Measurements from ENCODE around the gene PRIMA1.
"Not testable (repeated sequence)": the region's sequence is repeated elsewhere in the genome, so short reads cannot be mapped to it uniquely, and the experiment has no call there.

Gene PRIMA1

DNA sequence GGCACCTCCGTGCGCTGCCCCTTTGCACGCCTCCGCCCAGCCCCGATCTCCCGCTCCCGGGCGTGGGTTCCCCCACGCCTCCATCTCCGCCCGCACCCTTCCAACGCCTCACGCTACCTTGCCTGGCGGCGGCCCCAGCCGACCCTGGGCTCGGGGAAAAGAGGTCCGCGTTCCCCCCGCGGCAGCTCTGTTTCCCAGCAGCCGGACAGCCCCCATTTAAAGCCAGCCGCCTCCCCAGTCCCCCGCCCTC is at the start of gene PRIMA1:
PRIMA1 (minus strand) TSS at position 193 of the 250 bp plus-strand sequence. CDS start 767 bp downstream, outside the sequence.
- peak in 1 of 14 donors; percentile 50 for DNase-seq

GRCh38 chr14:93834699-93835371 is 46.5 kb upstream of the PRIMA1 start:
- no peak for DNase-seq

DNA sequence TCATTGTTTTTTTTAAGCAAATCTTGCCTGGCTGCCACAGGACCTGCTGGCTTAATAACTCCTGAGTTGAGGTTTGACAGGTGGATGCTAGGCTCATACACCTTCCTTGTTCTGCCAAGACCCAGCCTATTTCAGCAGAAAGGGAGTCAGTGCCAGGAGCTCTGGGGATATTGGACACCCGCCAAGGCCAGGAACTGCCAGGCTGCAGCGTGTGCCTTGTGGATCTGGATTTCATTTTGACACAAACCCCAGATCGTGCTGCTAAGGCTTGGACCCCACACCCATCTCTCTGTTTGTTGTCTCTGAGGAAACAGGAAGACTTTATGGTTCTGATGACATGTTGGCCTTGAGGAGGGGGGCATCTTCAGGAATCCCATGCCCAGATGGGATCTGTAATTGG is 44.4 kb upstream of the PRIMA1 start:
- peak in 6 of 14 donors; percentile 9 to 94 (median 18) for DNase-seq

- DNase-seq = peak in 1 of 14 donors; percentile 50
Measured at GRCh38 chr14:93832081-93832480, 43.8 kb upstream of the PRIMA1 start.

GRCh38 chr14:93830753-93831461 is 42.6 kb upstream of the PRIMA1 start:
- peak in 1 of 14 donors; percentile 3 for DNase-seq

GRCh38 chr14:93829839-93830481 is 41.7 kb upstream of the PRIMA1 start:
- DNase-seq = no peak

DNA sequence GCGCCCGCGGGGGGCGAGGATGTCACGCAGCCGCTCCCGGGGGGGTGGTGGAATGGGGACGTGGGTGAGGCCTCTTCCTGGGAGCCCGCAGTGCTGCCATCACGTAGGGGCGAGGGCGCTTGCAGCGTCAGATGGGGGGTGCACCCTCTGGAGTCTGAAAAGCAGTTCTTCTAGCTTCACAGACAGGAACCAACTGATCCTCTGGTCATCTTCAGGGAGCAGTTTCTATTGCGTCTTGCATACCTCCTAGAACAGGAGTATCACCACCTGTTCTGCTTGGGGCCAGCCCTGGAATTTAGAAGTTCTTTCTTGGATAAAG is 36.9 kb upstream of the PRIMA1 start:
- no peak for DNase-seq

DNA sequence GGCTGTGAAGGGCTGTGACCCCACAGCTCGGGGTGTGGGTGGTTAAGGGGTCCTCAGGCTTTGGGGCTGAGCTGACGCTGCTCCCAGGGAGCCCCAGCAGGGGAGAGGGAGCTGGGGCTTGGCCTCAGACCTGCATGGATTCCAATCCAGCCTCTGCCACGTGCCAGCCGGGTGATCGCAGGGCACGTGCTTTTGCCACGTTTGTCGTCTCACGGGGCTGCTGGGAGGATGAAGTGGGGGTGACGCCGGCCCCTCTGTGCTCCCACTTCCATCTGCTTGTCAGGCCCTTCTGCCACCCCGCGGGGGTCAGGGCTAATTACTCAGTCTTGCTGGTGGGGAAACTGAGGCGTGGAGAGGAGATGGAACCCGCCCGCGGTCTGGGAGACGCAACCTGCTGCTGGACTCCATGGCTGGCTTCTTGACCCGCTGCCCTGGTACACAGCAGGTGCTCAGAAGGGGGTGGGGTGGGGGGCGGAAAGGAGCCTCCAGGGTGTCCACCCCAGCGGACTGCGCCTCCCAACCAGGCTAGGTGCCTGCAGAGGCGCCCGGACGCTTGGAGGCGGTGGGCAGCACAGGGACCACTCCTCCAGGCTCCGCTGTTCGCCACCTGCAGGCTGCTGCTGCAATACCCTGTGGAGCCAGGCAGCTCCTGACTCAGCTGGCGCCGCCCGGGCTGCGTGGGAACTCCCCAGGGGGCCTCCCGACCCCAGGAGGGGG is 36.4 kb upstream of the PRIMA1 start:
- no peak for DNase-seq

GRCh38 chr14:93824076-93824475 is 35.8 kb upstream of the PRIMA1 start:
- DNase-seq = no peak

GRCh38 chr14:93821051-93821450 is 32.8 kb upstream of the PRIMA1 start:
- no peak for DNase-seq

- DNase-seq = no peak
Measured at GRCh38 chr14:93818857-93819256, 30.6 kb upstream of the PRIMA1 start.

- no peak for DNase-seq
Measured at GRCh38 chr14:93811676-93812075, 23.4 kb upstream of the PRIMA1 start.

- no peak for DNase-seq
Measured at GRCh38 chr14:93811020-93811419, 22.7 kb upstream of the PRIMA1 start.

DNA sequence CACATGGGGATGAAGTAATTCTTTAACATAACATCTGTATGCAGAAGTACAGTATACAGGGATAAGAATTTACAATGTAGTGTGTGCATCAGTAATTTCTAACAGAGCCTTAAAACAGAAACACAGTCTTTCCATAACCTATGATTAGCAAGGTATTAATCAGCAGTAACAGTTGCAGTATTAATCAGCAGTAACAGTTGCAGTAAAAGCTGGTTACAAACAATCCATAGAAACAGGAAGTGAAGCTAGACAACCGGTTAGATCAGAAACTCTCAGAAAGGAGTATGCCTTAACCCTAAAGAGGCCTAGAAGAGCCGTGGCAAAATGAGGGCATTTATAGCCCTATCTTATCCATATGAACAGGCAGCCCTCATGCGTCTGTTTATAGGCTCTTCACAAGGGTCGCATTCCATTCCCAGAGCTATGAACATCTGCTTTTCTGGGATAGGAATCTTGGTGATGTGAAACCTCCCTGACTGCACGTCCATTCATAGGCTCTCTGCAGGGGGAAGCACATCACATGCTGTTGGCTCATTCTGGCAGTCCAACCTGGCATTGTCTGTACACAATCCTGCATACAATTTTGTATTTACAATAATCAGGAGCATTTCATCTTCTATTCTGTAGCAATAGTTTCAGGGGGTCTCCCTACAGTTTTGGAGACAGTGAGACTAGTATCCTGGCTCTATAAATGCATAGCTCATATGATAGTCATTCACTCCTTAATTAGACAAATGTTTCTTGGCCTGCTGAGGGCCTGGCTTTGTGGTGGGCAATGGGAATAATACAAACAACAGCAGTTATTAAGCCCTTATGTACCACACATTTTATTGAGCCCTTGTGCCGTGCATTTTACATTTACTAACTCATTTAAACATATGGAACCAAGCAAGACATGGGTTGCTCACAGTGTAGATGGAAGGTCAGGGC is 21.5 kb upstream of the PRIMA1 start:
- DNase-seq = not testable (repeated sequence)

GRCh38 chr14:93804654-93805053 is 16.4 kb upstream of the PRIMA1 start:
- no peak for DNase-seq

DNA sequence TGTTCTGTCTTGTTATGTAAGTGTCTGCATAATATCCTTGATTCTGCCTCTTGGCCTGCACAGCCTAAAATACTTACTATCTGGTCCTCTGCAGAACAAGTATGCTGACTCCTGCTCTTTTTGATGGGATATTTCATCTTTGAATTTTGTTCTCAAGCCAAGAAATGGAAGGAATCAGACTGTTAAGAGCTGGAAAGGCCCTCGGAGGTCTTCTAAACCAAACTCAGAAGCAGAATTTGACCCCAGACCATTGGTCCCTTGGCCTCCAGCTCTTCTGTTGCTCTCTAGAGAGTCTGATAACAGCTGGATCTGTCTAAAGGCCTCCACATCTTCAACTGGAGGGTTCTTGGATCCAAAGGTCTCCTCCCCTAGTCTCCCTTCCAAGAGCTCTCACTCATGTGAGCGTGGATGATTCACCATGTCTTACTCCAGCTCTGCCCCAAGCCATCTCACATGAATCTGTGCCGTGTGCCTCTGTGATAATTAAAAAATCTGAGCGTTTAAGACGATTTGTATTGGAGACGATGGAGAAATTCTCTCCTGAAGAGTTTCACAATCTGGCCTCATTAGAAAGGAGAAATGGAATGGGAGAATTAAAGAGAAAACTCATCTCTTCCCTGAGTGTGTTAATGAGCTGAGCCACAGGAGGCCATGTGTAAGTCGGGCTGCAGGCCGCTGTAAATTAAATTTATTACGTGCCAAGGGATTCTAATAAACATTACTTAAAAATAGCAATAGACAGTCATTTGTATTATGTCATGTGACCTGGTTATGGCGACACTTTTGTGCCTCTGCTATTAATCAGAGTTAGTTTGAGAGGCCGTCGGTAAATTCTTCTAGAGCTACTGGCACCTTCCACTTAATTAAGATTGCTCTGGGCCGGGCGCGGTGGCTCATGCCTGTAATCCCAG is 15.4 kb upstream of the PRIMA1 start:
- DNase-seq = no peak

DNA sequence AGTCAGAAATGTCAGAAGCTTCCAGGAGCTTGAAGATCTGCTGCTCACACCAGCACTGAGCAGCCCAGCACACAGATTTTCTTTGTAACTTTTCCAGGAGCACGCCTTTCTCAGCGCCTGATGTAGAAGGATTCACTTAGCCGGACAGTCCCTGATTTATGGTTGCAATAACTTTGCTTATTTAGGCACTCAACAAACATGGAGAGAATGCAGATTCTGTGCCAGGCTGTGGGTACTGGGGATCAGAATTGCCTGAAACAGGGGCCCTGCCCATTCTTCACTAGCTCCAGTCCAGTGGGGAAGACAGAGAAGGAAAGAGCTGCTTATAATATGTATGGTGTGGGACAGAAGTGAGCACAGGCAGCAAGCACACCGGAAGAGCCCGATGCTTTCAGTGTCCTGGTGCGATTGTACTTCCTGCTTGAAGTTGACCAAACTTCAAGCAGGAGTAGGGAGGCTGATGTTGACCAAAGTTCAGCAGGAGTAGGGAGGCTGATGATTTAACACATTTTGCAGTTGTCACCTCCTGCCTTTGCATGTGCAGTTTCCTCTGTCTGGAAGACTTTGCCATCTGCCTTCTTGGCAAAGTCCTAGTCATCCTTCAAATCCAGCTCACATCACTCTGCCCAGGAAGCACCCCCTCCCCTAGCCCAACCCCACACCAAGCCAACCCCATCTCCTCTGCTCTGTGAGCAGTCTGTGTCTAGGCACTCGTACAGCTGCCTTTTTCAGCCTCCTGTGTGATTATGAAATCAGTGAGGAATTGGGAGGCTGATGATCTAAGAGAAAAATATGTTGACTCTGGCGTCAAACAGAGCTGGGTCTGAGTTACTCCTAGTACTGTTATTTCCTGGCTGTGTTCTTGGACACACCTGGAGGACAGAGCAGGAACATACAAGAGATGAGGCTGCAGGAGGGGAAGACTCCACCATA is 12.0 kb upstream of the PRIMA1 start:
- DNase-seq = no peak

GRCh38 chr14:93799617-93799988 is 11.3 kb upstream of the PRIMA1 start:
- DNase-seq = no peak

GRCh38 chr14:93797536-93797935 is 9.3 kb upstream of the PRIMA1 start:
- DNase-seq = peak in 1 of 14 donors; percentile 82

DNA sequence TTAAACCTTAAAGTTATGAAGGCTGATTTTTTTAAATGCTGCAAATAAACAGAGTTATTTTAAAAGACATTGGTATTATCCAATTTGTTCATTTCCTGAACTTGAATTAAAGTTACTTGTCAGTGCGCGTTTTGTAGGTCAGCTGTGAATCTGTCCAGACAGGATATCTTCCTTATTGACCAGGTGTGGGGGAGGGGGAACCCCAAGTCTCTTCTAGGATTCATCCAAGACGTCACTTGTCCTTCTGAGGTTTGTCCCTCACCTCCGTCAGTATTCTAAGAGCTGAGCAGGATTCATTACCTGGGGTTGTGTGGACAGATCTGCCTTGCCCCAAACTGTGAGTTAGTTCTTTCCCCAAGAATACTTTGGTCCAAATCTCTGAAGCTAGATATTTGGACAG is 8.8 kb upstream of the PRIMA1 start:
- DNase-seq = no peak
